Upper lobe of left lung (tissue), 6 donors: ENCODE measurements around the gene CACNG8. TPM values are rescaled to one million over a fixed set of nuclear protein-coding genes. Genes with fewer than 3 reads are reported as not detected.

Experiments used
- ATAC-seq, 2 donors: fragments of 200-7000 bp; cut with Tn5 transposase; one replicate each; pipeline ENCODE4 v1.9.1; 2022; ENCODE audit warnings: mild to moderate bottlenecking in 2 of 2, moderate library complexity in 2 of 2; ENCODE audit not compliant: low FRiP score in 2 of 2
- DNase-seq, 2 donors: peaks; one replicate each; pipeline ENCODE4 v3.0.0-alpha.2; 2019 to 2020
- H3K27ac ChIP-seq, 4 donors: fragments of 200-600 bp; sonication (generic); one replicate each; pipeline ENCODE4 v1.5.1; 2016 to 2019
- H3K27me3 ChIP-seq, 4 donors: fragments of 200-600 bp; sonication (generic); one replicate each; pipeline ENCODE4 v1.5.1; 2017 to 2019
- H3K36me3 ChIP-seq, 4 donors: fragments of 200-600 bp; sonication (generic); one replicate each; pipeline ENCODE4 v1.5.1; 2016 to 2019
- H3K4me1 ChIP-seq, 4 donors: fragments of 200-600 bp; sonication (generic); one replicate each; pipeline ENCODE4 v1.5.1; 2018 to 2019
- H3K4me3 ChIP-seq, 4 donors: fragments of 200-600 bp; sonication (generic); one replicate each; pipeline ENCODE4 v1.5.1; 2017 to 2019; ENCODE audit warnings: mild to moderate bottlenecking in 2 of 4, moderate library complexity in 1 of 4
- H3K9me3 ChIP-seq, 4 donors: fragments of 200-600 bp; sonication (generic); one replicate each; pipeline ENCODE4 v1.5.1; 2018 to 2019
- EP300 ChIP-seq, 4 donors: sonication (generic); formaldehyde crosslinking; IDR thresholded peaks; one replicate each; pipeline ENCODE4 v1.5.1; 2017; ENCODE audit warnings: antibody characterized with exemption in 4 of 4, control low read depth in 2 of 4
- POLR2A ChIP-seq, 4 donors: fragments of 450-650 bp; IDR thresholded peaks; one replicate each; pipeline ENCODE4 v1.5.1; 2016 to 2017; ENCODE audit warnings: antibody characterized with exemption in 4 of 4, mild to moderate bottlenecking in 2 of 4
- POLR2AphosphoS5 ChIP-seq, 2 donors: sonication (generic); formaldehyde crosslinking; IDR thresholded peaks; one replicate each; pipeline ENCODE4 v1.5.1; 2017; ENCODE audit warnings: antibody characterized with exemption in 2 of 2
- WGBS, 2 donors: methylation state at CpG; one replicate each; pipeline ENCODE4 v1.1.5; 2017 to 2018; 5-methylcytosine and 5-hydroxymethylcytosine counted together
- total RNA-seq, 6 donors: library from RNA; depleted of rRNA in 4 of 6; stranded (reverse); fragments of >200 nt in 4 of 6; gene quantifications; one replicate each; pipeline versions ENCODE4 v1.1.0 to v1.2.1, GENCODE V29; 2016 to 2021
- TF ChIP-seq, protein P1 (sequence below), 6 experiments: fragments of 450-650 bp in 4 of 6; fragments of 200-600 bp in 2 of 6; sonication (generic) in 2 of 6; IDR thresholded peaks; one replicate each; pipeline ENCODE4 v1.5.1; 2016 to 2019; ENCODE audit warnings: antibody characterized with exemption in 6 of 6
- donor health status: DM: no; HTN: no; CAD: no; lungs with moderate emphysema.
- donor health status: DM: no; HTN: yes; CAD: no; lungs with severe emphysema.

CACNG8 gene
- total RNA-seq, 6 donors from 2014 or later, result 0.09 to 0.44 (median 0.26) TPM; not detected in 2

DNA sequence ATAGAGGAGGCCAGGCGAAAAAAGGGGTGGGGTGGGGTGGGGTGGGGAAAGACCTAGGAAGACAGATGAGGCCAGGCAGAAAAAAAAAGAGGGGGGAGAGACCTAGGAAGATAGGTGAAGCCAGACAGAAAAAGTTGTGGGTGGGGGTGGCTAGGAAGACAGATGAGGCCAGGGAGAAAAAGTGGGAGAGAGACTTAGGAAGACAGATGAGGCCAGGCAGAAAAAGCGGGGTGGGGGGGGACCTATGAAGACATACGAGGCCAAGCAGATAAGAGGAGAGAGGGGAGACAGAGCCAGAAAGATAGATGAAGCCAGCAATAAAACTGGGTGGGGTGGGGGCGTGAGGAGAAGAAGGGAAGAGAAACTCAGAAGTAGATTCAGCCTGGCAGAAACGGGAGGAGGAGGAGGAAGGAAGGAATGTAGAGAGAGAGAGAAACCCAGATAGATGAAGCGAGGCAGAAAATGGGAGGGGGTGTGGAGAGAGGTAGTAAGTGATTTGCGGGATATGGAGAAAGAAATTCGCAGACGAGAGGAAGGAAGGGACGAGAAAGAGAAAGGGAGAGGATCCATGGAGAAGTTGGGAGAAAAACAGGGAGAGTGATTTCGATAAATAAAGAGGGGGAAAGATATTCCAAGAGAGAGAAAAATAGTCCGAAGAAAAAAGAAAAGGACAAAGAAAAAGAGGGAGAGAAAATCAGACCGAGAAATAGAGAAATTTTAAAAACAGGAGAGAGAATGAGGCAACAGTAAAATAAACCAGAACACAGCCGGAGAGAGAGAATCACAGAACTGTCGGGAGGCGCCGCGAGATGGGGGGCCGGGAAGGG lies 16.5 kb downstream of the CACNG8 start:
- no peak for TF ChIP-seq POLR2A (IDR thresholded peaks at IDR 0.05)
- no peak for TF ChIP-seq EP300 (IDR thresholded peaks at IDR 0.05)
- TF ChIP-seq, protein P1, sequence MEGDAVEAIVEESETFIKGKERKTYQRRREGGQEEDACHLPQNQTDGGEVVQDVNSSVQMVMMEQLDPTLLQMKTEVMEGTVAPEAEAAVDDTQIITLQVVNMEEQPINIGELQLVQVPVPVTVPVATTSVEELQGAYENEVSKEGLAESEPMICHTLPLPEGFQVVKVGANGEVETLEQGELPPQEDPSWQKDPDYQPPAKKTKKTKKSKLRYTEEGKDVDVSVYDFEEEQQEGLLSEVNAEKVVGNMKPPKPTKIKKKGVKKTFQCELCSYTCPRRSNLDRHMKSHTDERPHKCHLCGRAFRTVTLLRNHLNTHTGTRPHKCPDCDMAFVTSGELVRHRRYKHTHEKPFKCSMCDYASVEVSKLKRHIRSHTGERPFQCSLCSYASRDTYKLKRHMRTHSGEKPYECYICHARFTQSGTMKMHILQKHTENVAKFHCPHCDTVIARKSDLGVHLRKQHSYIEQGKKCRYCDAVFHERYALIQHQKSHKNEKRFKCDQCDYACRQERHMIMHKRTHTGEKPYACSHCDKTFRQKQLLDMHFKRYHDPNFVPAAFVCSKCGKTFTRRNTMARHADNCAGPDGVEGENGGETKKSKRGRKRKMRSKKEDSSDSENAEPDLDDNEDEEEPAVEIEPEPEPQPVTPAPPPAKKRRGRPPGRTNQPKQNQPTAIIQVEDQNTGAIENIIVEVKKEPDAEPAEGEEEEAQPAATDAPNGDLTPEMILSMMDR (IDR thresholded peaks at IDR 0.05), result no peak
- TF ChIP-seq POLR2AphosphoS5 (IDR thresholded peaks at IDR 0.05), result no peak
- H3K36me3 ChIP-seq, result no peaks in the 10 kb centered on the region
- H3K4me1 ChIP-seq, result peaks cover 21 to 42% (median 28%) of the 10 kb centered on the region in 4 donors
- peak overlapping the region in 2 of 4 donors; percentile 20 to 42 for H3K4me3 ChIP-seq
- DNase-seq (no peak), ATAC-seq (no peak)
- 4 to 5% methylated on average over 18 to 19 of the region's 19 CpGs for WGBS, 2 donors
- H3K27me3 ChIP-seq, result peaks cover 2 to 48% (median 25%) of the 10 kb centered on the region in 4 donors
- peaks cover 0 to 5% (median 0%) of the 10 kb centered on the region in 4 donors for H3K9me3 ChIP-seq
- H3K27ac ChIP-seq, result no peak overlapping the region

DNA sequence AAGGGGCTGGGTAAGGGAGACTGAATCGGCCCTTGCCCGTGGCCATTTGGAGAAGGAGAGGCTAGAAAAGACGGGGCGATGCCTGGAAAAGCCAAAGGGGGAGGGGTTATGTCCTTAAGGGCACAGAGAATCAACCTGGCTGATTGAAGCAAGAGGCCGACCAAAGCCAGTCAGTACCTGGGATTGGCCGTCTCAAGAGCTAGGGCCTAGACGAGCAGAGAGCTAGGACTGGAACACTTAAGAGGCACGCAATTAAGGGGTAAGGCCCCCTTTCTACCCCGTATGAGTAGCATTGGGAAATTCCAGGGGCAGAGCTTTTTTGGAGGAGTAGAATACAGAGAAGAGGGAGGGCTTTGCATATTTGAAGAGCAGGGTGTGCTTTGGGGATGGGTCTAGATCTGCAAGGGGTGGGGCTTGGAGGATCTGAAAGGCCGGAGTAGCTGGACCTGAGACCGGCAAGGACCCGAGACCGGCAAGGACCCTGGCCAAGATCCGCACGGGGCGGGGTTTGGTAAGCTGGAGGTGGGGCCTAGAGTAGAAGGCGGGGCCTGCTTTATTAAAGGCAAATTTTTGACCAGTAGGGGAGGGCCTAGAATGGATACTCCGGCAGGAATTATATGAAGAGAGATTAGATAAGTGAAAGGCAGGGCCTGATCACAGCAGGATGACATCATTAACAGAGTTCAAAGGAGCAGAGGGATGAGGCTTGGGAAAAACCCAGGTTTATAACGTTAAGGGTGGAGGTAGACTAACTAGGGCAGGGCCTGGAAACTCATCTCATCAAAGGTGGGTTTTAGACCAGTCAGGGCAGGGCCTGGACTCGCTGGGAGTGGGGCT lies 18.0 kb downstream of the CACNG8 start:
- peaks cover 0 to 5% (median 0%) of the 10 kb centered on the region in 4 donors for H3K9me3 ChIP-seq
- H3K4me1 ChIP-seq, result peaks cover 21 to 42% (median 28%) of the 10 kb centered on the region in 4 donors
- ATAC-seq (no peak), DNase-seq (no peak)
- no peaks in the 10 kb centered on the region for H3K36me3 ChIP-seq
- peaks cover 2 to 48% (median 25%) of the 10 kb centered on the region in 4 donors for H3K27me3 ChIP-seq
- no peak overlapping the region for H3K27ac ChIP-seq
- WGBS, 2 donors, result 35 to 45% methylated on average over 20 of the region's 20 CpGs
- TF ChIP-seq, protein P1 (IDR thresholded peaks at IDR 0.05), result no peak
- TF ChIP-seq POLR2A (IDR thresholded peaks at IDR 0.05) (no peak), EP300 (IDR thresholded peaks at IDR 0.05) (no peak)
- H3K4me3 ChIP-seq, result peak overlapping the region in 3 of 4 donors; percentile 20 to 42 (median 29)

DNA sequence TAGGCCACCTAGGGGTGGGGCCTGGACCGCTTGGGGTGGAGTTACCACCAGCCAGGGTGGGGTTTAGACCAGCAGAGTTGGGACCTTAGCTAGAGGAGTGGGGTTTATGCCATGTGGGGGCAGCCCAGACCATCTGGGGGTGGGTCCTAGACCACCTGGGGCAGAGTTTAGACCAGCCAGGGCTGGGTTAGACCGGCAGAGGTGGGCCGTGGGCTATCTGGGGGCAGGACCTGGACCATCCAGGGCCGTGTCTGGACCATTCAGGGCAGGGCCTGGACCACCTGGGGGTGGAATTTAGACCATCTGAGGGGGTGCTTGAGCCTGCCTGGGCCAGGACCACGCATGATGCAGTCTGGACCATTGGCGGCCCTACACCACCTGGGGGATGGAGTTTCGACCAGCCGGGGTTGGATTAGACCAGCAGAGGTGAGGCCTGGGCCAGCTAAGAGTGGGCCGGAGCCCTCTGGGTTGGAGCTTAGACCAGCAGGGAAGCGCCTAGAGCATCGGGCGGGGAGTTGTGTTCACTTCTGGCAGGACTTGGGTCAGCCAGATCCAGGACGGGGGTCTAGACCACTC lies 18.7 kb downstream of the CACNG8 start:
- H3K27ac ChIP-seq, result no peak overlapping the region
- no peaks in the 10 kb centered on the region for H3K36me3 ChIP-seq
- DNase-seq (no peak), ATAC-seq (no peak)
- WGBS, 2 donors, result 76 to 83% methylated on average over 1 to 13 of the region's 13 CpGs
- peaks cover 2 to 48% (median 25%) of the 10 kb centered on the region in 4 donors for H3K27me3 ChIP-seq
- peak overlapping the region in 1 of 4 donors; percentile 40 for H3K4me3 ChIP-seq
- peaks cover 0 to 5% (median 0%) of the 10 kb centered on the region in 4 donors for H3K9me3 ChIP-seq
- TF ChIP-seq POLR2A (IDR thresholded peaks at IDR 0.05), result no peak
- TF ChIP-seq POLR2AphosphoS5 (IDR thresholded peaks at IDR 0.05), result no peak
- TF ChIP-seq, protein P1 (IDR thresholded peaks at IDR 0.05), result no peak
- TF ChIP-seq EP300 (IDR thresholded peaks at IDR 0.05), result no peak
- peaks cover 21 to 42% (median 28%) of the 10 kb centered on the region in 4 donors for H3K4me1 ChIP-seq

DNA sequence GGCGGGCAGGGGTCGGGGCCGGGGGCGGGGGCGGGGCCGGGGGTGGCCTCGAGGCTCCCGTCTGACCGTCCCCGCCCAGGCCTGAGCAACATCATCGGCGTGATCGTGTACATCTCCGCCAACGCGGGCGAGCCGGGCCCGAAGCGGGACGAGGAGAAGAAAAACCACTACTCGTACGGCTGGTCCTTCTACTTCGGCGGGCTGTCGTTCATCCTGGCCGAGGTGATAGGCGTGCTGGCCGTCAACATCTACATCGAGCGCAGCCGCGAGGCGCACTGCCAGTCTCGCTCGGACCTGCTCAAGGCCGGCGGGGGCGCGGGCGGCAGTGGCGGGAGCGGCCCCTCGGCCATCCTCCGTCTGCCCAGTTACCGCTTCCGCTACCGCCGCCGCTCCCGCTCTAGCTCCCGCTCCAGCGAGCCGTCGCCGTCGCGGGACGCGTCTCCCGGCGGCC lies 19.3 kb downstream of the CACNG8 start:
- TF ChIP-seq, protein P1 (IDR thresholded peaks at IDR 0.05), result no peak
- no peak for TF ChIP-seq EP300 (IDR thresholded peaks at IDR 0.05)
- no peak for TF ChIP-seq POLR2AphosphoS5 (IDR thresholded peaks at IDR 0.05)
- no peak for TF ChIP-seq POLR2A (IDR thresholded peaks at IDR 0.05)
- DNase-seq, result peak in 1 of 2 donors; percentile 85
- H3K9me3 ChIP-seq, result peaks cover 0 to 5% (median 0%) of the 10 kb centered on the region in 4 donors
- WGBS, 2 donors, result 24% methylated on average over 16 of the region's 62 CpGs; no CpG with 5 or more reads in 1 of the 2 donors
- peak overlapping the region in 3 of 4 donors; percentile 9 to 40 (median 30) for H3K4me3 ChIP-seq
- no peak for ATAC-seq
- H3K27me3 ChIP-seq, result peaks cover 2 to 48% (median 25%) of the 10 kb centered on the region in 4 donors
- H3K4me1 ChIP-seq, result peaks cover 21 to 42% (median 28%) of the 10 kb centered on the region in 4 donors
- peak overlapping the region in 1 of 4 donors; percentile 45 for H3K27ac ChIP-seq
- no peaks in the 10 kb centered on the region for H3K36me3 ChIP-seq
